Lung (tissue), 12 donors: Measurements from ENCODE around the gene PPP1R1C. TPM values are rescaled to one million over a fixed set of nuclear protein-coding genes. Genes with fewer than 3 reads are reported as not detected.

Experiments used
- ATAC-seq: fragments of 200-7000 bp; cut with Tn5 transposase; one replicate; pipeline ENCODE4 v1.9.1; 2020; ENCODE audit warnings: moderate number of reproducible peaks; ENCODE audit not compliant: insufficient read depth, low FRiP score
- DNase-seq, 3 donors: peaks; one replicate each; pipeline ENCODE4 v3.0.0-alpha.2; 2013 to 2017
- H3K27ac ChIP-seq, 2 donors: one replicate each; pipeline ENCODE4 v1.5.1; 2013; ENCODE audit warnings: mild to moderate bottlenecking in 2 of 2, moderate library complexity in 2 of 2, control low read depth in 1 of 2, inconsistent platforms in 1 of 2, low read depth in 1 of 2, low read length in 1 of 2
- H3K27me3 ChIP-seq, 3 donors: one replicate each; pipeline ENCODE4 v1.5.1; 2013; ENCODE audit warnings: low read length in 2 of 3; ENCODE audit not compliant: control insufficient read depth in 3 of 3, insufficient read depth in 3 of 3
- H3K36me3 ChIP-seq, 4 donors: one replicate each; pipeline ENCODE4 v1.5.1; 2013; ENCODE audit warnings: low read length in 4 of 4, mild to moderate bottlenecking in 1 of 4, moderate library complexity in 1 of 4; ENCODE audit not compliant: control insufficient read depth in 4 of 4, insufficient read depth in 4 of 4
- H3K4me1 ChIP-seq, 5 donors: one replicate each; pipeline ENCODE4 v1.5.1; 2013; ENCODE audit warnings: low read length in 5 of 5, mild to moderate bottlenecking in 2 of 5, moderate library complexity in 1 of 5; ENCODE audit not compliant: control insufficient read depth in 5 of 5, insufficient read depth in 5 of 5
- H3K4me3 ChIP-seq: one replicate; pipeline ENCODE4 v1.5.1; 2013; ENCODE audit warnings: mild to moderate bottlenecking, control low read depth, moderate library complexity
- H3K9ac ChIP-seq, 2 donors: one replicate each; pipeline ENCODE4 v1.5.1; 2013; ENCODE audit warnings: low read length in 2 of 2, control low read depth in 1 of 2; ENCODE audit not compliant: insufficient read depth in 1 of 2
- H3K9me3 ChIP-seq, 4 donors: one replicate each; pipeline ENCODE4 v1.5.1; 2013; ENCODE audit warnings: low read length in 3 of 4, mild to moderate bottlenecking in 1 of 4, moderate library complexity in 1 of 4; ENCODE audit not compliant: control insufficient read depth in 4 of 4, insufficient read depth in 3 of 4
- CTCF ChIP-seq: IDR thresholded peaks from 2 replicates; pipeline ENCODE4 v1.5.1; 2012; ENCODE audit warnings: mild to moderate bottlenecking; ENCODE audit errors: control extremely low read depth, extremely low read depth
- WGBS, 2 donors: extraction: QIAGEN DNeasy Blood & Tissue Kit; methylation state at CpG; one replicate each; pipeline ENCODE4 v1.1.7; 2013; 5-methylcytosine and 5-hydroxymethylcytosine counted together
- polyA plus RNA-seq, 2 donors: library from polyadenylated mRNA; stranded (reverse); fragments of 200-250 nt; gene quantifications; one replicate each; pipeline ENCODE4 v1.2.1, GENCODE V29; 2013
- total RNA-seq, 2 donors: library from RNA; depleted of rRNA in 1 of 2; stranded (reverse); fragments of >200 nt in 1 of 2; gene quantifications; one replicate each; pipeline ENCODE4 v1.2.1, GENCODE V29; 2014 to 2021
- donor health status: control.
- donor health status: control.
- donor health status: Bipolar disorder and iron deficiency.
- donor health status: healthy.
- donor health status: DM: yes; HTN: yes; CAD: no.

Gene PPP1R1C
- total and polyA plus RNA-seq, 4 donors = 1.2 to 6.3 (median 4.5) TPM

GRCh38 chr2:181971032-181971431, 14.6 kb upstream of the PPP1R1C start:
- no peak for ATAC-seq
- WGBS, 2 donors = 89 to 95% methylated on average over 3 of the region's 3 CpGs

DNA sequence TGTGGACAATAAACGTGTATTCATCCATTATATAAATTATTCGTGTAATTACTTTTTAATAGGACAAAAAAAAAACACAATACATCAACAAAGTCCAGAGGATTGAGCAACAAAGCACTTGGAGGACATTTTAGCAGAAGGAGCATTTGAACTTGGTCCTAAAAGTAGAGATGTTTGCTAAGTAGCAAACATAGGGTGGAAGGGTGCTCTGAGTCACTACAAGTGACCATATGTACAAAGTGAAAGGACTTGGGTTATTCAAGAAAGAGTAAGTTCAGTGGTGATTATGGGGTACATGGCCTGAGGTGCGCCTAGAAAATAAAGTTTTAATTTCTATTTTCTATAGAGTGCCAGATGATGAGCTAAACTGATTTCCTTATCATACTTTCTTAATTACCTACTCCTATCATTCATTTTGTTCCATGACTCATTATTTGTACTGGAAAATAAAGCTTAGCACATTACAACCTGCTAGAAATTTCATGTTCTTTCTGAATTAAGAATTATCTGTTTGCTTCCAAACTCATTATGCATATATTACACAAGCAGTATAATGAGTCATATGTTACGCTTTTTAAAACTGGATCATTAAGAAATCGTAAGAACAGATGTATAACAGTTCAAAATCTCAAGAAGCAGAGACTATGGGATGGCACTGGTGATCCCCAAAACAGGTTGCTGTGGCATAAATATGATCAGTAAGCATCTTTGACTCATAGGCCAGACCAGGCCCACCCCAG, 13.1 kb upstream of the PPP1R1C start:
- no peak overlapping the region for H3K27ac ChIP-seq
- WGBS, 2 donors = 84 to 89% methylated on average over 5 of the region's 5 CpGs
- no peak for TF ChIP-seq CTCF
- no peaks in the 10 kb centered on the region for H3K27me3 ChIP-seq
- DNase-seq (no peak), ATAC-seq (no peak)
- H3K4me3 ChIP-seq = no peak overlapping the region
- no peak overlapping the region for H3K9ac ChIP-seq
- H3K9me3 ChIP-seq = no peaks in the 10 kb centered on the region
- H3K4me1 ChIP-seq = peaks cover 0 to 2% (median 0%) of the 10 kb centered on the region in 5 donors
- H3K36me3 ChIP-seq = no peaks in the 10 kb centered on the region

More at GRCh38 chr2:181971032-181971431, 14.6 kb upstream of the PPP1R1C start:
- H3K27me3 ChIP-seq = no peaks in the 10 kb centered on the region
- no peak overlapping the region for H3K27ac ChIP-seq
- no peaks in the 10 kb centered on the region for H3K9me3 ChIP-seq
- H3K36me3 ChIP-seq = no peaks in the 10 kb centered on the region
- H3K9ac ChIP-seq = no peak overlapping the region
- no peak overlapping the region for H3K4me3 ChIP-seq
- H3K4me1 ChIP-seq = peaks cover 0 to 2% (median 0%) of the 10 kb centered on the region in 5 donors
- no peak for TF ChIP-seq CTCF
- no peak for DNase-seq

DNA sequence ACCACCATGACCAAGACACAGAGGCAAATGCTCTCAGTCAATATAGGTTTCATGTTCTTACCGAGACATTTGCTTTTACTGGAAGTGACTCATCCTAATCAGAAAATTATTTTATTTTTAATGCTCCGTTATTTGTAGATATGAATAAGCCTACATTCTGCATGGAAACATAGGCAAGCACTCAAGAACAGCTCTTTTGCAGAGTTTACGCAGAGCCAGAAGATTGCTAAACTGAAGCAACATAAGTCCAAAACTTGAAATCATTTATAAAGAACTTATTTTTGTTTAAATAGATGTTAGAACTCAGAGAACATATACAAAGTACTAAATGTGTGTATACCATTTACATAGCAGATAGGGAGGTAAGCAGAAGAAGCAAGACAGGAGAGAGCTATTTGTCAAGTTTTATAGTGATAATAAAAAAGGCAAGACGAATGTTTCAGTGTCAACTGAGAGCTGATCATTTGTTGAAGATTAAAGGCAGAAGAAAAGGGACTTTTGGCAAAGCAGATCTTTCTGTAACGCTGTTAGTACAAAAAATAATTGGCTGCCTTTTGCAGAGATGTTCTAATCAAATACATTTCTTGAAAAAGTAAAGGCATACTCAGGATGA, 12.4 kb upstream of the PPP1R1C start:
- Histone ChIP-seq H3K36me3 (no peaks in the 10 kb centered on the region), H3K4me1 (peaks cover 0 to 2% (median 0%) of the 10 kb centered on the region in 5 donors), H3K27ac (no peak overlapping the region), H3K27me3 (no peaks in the 10 kb centered on the region), H3K4me3 (no peak overlapping the region), H3K9me3 (no peaks in the 10 kb centered on the region), H3K9ac (no peak overlapping the region)
- 81 to 91% methylated on average over 5 of the region's 5 CpGs for WGBS, 2 donors
- DNase-seq (peak in 2 of 3 donors; percentile 18 to 74), ATAC-seq (no peak)
- TF ChIP-seq CTCF = no peak
